Esophagus muscularis mucosa (tissue), 4 donors: Measurements from ENCODE around the gene PDGFB. TPM values are rescaled to one million over a fixed set of nuclear protein-coding genes. Genes with fewer than 3 reads are reported as not detected.
A peak's percentile ranks its signal among the peaks of the same experiment; 100 is the strongest.

Experiments
- DNase-seq: peaks from one replicate; pipeline ENCODE4 v3.0.0-alpha.2; 2017; ENCODE audit errors: extremely low spot score
- H3K27ac ChIP-seq, 4 donors: fragments of 200-600 bp; sonication (generic); replicated peaks in 1 of 4; 1 replicate in 3 of 4; 2 replicates in 1 of 4; pipeline ENCODE4 v1.5.1; 2016 to 2019; ENCODE audit warnings: mild to moderate bottlenecking in 1 of 4
- H3K27me3 ChIP-seq, 4 donors: fragments of 200-600 bp; sonication (generic); one replicate each; pipeline versions ENCODE4 v1.5.1 to v1.6.0; 2016 to 2019
- H3K36me3 ChIP-seq, 4 donors: fragments of 200-600 bp; sonication (generic); one replicate each; pipeline ENCODE4 v1.5.1; 2016 to 2019
- H3K4me1 ChIP-seq, 4 donors: fragments of 200-600 bp; sonication (generic); one replicate each; pipeline ENCODE4 v1.5.1; 2016 to 2019
- H3K4me3 ChIP-seq, 4 donors: fragments of 200-600 bp; sonication (generic); 1 replicate in 2 of 4; 2 replicates in 2 of 4; pipeline ENCODE4 v1.5.1; 2016 to 2019; ENCODE audit warnings: mild to moderate bottlenecking in 4 of 4, moderate library complexity in 1 of 4
- H3K9me3 ChIP-seq, 4 donors: fragments of 200-600 bp; sonication (generic); 1 replicate in 3 of 4; 2 replicates in 1 of 4; pipeline ENCODE4 v1.5.1; 2016 to 2019
- CTCF ChIP-seq, 3 experiments: fragments of 200-600 bp in 2 of 3; fragments of 450-650 bp in 1 of 3; sonication (generic) in 2 of 3; IDR thresholded peaks; one replicate each; pipeline ENCODE4 v1.5.1; 2017 to 2019; ENCODE audit warnings: antibody characterized with exemption in 3 of 3, mild to moderate bottlenecking in 2 of 3, moderate library complexity in 1 of 3
- EP300 ChIP-seq: sonication (generic); formaldehyde crosslinking; IDR thresholded peaks from one replicate; pipeline ENCODE4 v1.6.1; 2017; ENCODE audit warnings: antibody characterized with exemption
- POLR2A ChIP-seq: fragments of 450-650 bp; IDR thresholded peaks from one replicate; pipeline ENCODE4 v1.6.1; 2017; ENCODE audit warnings: antibody characterized with exemption, moderate library complexity, mild to moderate bottlenecking, low read depth
- POLR2AphosphoS5 ChIP-seq, 2 donors: sonication (generic); formaldehyde crosslinking; IDR thresholded peaks; one replicate each; pipeline ENCODE4 v1.6.1; 2017; ENCODE audit warnings: antibody characterized with exemption in 2 of 2
- WGBS: methylation state at CpG from one replicate; pipeline ENCODE4 v1.1.5; 2018; 5-methylcytosine and 5-hydroxymethylcytosine counted together
- intact Hi-C: fragments of 100-400 bp; cut with DNase I; formaldehyde crosslinking; loops from one replicate; pipeline ENCODE4 v1.15.1; 2023
- total RNA-seq, 4 donors: library from RNA; depleted of rRNA; stranded (reverse); fragments of >200 nt; gene quantifications; one replicate each; pipeline versions ENCODE4 v1.1.0 to v1.2.1, GENCODE V29; 2016

The PDGFB gene
- total RNA-seq, 4 donors from 2014 or later, result 12.3 to 25.4 (median 18.8) TPM

GRCh38 chr22:39232246-39232645, 12.5 kb downstream of the PDGFB start:
- no peak for DNase-seq
- Histone ChIP-seq H3K27me3 (peaks cover 0 to 36% (median 0%) of the 10 kb centered on the region in 4 donors), H3K4me1 (peaks cover 47 to 66% (median 57%) of the 10 kb centered on the region in 4 donors), H3K27ac (no peak overlapping the region), H3K9me3 (no peaks in the 10 kb centered on the region), H3K36me3 (peaks cover 0 to 64% (median 34%) of the 10 kb centered on the region in 4 donors), H3K4me3 (no peak overlapping the region)
- TF ChIP-seq POLR2A, result no peak
- TF ChIP-seq CTCF (IDR thresholded peaks at IDR 0.05), result no peak
- TF ChIP-seq POLR2AphosphoS5 (IDR thresholded peaks at IDR 0.05), result no peak
- TF ChIP-seq EP300, result no peak
- 94% methylated on average over 9 of the region's 9 CpGs for WGBS
- intact Hi-C loops, result no loop called here

GRCh38 chr22:39231197-39231950, 13.4 kb downstream of the PDGFB start:
- TF ChIP-seq POLR2A, result no peak
- no peak for TF ChIP-seq CTCF (IDR thresholded peaks at IDR 0.05)
- no peak for TF ChIP-seq POLR2AphosphoS5 (IDR thresholded peaks at IDR 0.05)
- no peak for TF ChIP-seq EP300
- Histone ChIP-seq H3K27me3 (peaks cover 0 to 27% (median 0%) of the 10 kb centered on the region in 4 donors), H3K36me3 (peaks cover 0 to 73% (median 38%) of the 10 kb centered on the region in 4 donors), H3K27ac (peak overlapping the region in 1 of 4 donors; percentile 46), H3K9me3 (no peaks in the 10 kb centered on the region), H3K4me1 (peaks cover 38 to 57% (median 49%) of the 10 kb centered on the region in 4 donors), H3K4me3 (no peak overlapping the region)
- 89% methylated on average over 35 of the region's 37 CpGs for WGBS
- no peak for DNase-seq
- intact Hi-C loops, result no loop called here

- WGBS, result 68% methylated on average over 27 of the region's 30 CpGs
- Histone ChIP-seq H3K4me1 (peaks cover 30 to 48% (median 40%) of the 10 kb centered on the region in 4 donors), H3K27ac (peak overlapping the region in 2 of 4 donors; percentile 25 to 46), H3K9me3 (no peaks in the 10 kb centered on the region), H3K27me3 (peaks cover 0 to 19% (median 0%) of the 10 kb centered on the region in 4 donors), H3K36me3 (peaks cover 3 to 81% (median 42%) of the 10 kb centered on the region in 4 donors), H3K4me3 (no peak overlapping the region)
- TF ChIP-seq EP300 (no peak), POLR2AphosphoS5 (IDR thresholded peaks at IDR 0.05) (no peak), CTCF (IDR thresholded peaks at IDR 0.05) (no peak), POLR2A (no peak)
- DNase-seq, result no peak
- intact Hi-C loops, result no loop called here
These were observed 14.3 kb downstream of the PDGFB start for GRCh38 chr22:39230261-39231196.

GRCh38 chr22:39229688-39230260, 15.0 kb downstream of the PDGFB start:
- DNase-seq, result no peak
- H3K27ac ChIP-seq, result peak overlapping the region in 2 of 4 donors; percentile 25 to 46
- no peak overlapping the region for H3K4me3 ChIP-seq
- 98% methylated on average over 8 of the region's 14 CpGs for WGBS
- no peaks in the 10 kb centered on the region for H3K9me3 ChIP-seq
- H3K4me1 ChIP-seq, result peaks cover 22 to 41% (median 33%) of the 10 kb centered on the region in 4 donors
- intact Hi-C loops, result no loop called here
- peaks cover 0 to 11% (median 0%) of the 10 kb centered on the region in 4 donors for H3K27me3 ChIP-seq
- TF ChIP-seq POLR2AphosphoS5 (IDR thresholded peaks at IDR 0.05) (no peak), EP300 (no peak), POLR2A (no peak), CTCF (IDR thresholded peaks at IDR 0.05) (no peak)
- H3K36me3 ChIP-seq, result peaks cover 6 to 89% (median 47%) of the 10 kb centered on the region in 4 donors
